Duodenal mucosa (tissue), 2 donors: ENCODE data around the gene SLC24A3.

Experiments
- H3K27ac ChIP-seq: one replicate; pipeline ENCODE4 v1.7.0; 2013; ENCODE audit warnings: low read depth, low read length
- H3K27me3 ChIP-seq, 2 donors: one replicate each; pipeline ENCODE4 v1.7.0; 2013; ENCODE audit warnings: low read length in 2 of 2, control low read depth in 1 of 2; ENCODE audit not compliant: insufficient read depth in 2 of 2, control insufficient read depth in 1 of 2
- H3K36me3 ChIP-seq, 2 donors: one replicate each; pipeline ENCODE4 v1.7.0; 2013; ENCODE audit warnings: low read length in 2 of 2, control low read depth in 1 of 2; ENCODE audit not compliant: insufficient read depth in 2 of 2, control insufficient read depth in 1 of 2
- H3K4me1 ChIP-seq, 2 donors: one replicate each; pipeline ENCODE4 v1.7.0; 2013; ENCODE audit warnings: low read length in 2 of 2, control low read depth in 1 of 2; ENCODE audit not compliant: insufficient read depth in 2 of 2, control insufficient read depth in 1 of 2
- H3K4me3 ChIP-seq, 2 donors: one replicate each; pipeline ENCODE4 v1.7.0; 2013; ENCODE audit warnings: low read length in 2 of 2, low read depth in 1 of 2
- H3K9ac ChIP-seq, 2 donors: one replicate each; pipeline ENCODE4 v1.7.0; 2013; ENCODE audit warnings: low read length in 2 of 2, low read depth in 1 of 2
- H3K9me3 ChIP-seq, 2 donors: one replicate each; pipeline ENCODE4 v1.7.0; 2013; ENCODE audit warnings: low read length in 2 of 2, control low read depth in 1 of 2; ENCODE audit not compliant: control insufficient read depth in 1 of 2

Gene SLC24A3

GRCh38 chr20:19727251-19727847, 514.9 kb downstream of the SLC24A3 start:
- Histone ChIP-seq H3K9me3 (no peaks in the 10 kb centered on the region), H3K4me1 (no peaks in the 10 kb centered on the region), H3K27ac (no peak overlapping the region), H3K27me3 (no peaks in the 10 kb centered on the region), H3K36me3 (no peaks in the 10 kb centered on the region), H3K9ac (no peak overlapping the region), H3K4me3 (no peak overlapping the region)

GRCh38 chr20:19729672-19730071, 517.2 kb downstream of the SLC24A3 start:
- Histone ChIP-seq H3K27me3 (no peaks in the 10 kb centered on the region), H3K27ac (no peak overlapping the region), H3K4me3 (no peak overlapping the region), H3K4me1 (no peaks in the 10 kb centered on the region), H3K9me3 (no peaks in the 10 kb centered on the region), H3K9ac (no peak overlapping the region), H3K36me3 (no peaks in the 10 kb centered on the region)

GRCh38 chr20:19730706-19731105, 518.3 kb downstream of the SLC24A3 start:
- no peaks in the 10 kb centered on the region for H3K27me3 ChIP-seq

GRCh38 chr20:19734811-19735210, 522.4 kb downstream of the SLC24A3 start:
- Histone ChIP-seq H3K4me1 (peaks cover 12 to 22% of the 10 kb centered on the region in 2 donors), H3K27ac (no peak overlapping the region), H3K9me3 (no peaks in the 10 kb centered on the region), H3K27me3 (no peaks in the 10 kb centered on the region), H3K9ac (no peak overlapping the region), H3K4me3 (no peak overlapping the region), H3K36me3 (no peaks in the 10 kb centered on the region)

More at GRCh38 chr20:19730706-19731105, 518.3 kb downstream of the SLC24A3 start:
- Histone ChIP-seq H3K4me3 (no peak overlapping the region), H3K4me1 (peaks cover 0 to 10% of the 10 kb centered on the region in 2 donors), H3K27ac (no peak overlapping the region), H3K9me3 (no peaks in the 10 kb centered on the region), H3K9ac (no peak overlapping the region), H3K36me3 (no peaks in the 10 kb centered on the region)

- Histone ChIP-seq H3K27me3 (no peaks in the 10 kb centered on the region), H3K27ac (no peak overlapping the region), H3K9ac (no peak overlapping the region), H3K4me3 (no peak overlapping the region), H3K36me3 (no peaks in the 10 kb centered on the region), H3K9me3 (no peaks in the 10 kb centered on the region), H3K4me1 (peaks cover 12 to 22% of the 10 kb centered on the region in 2 donors)
Observed at GRCh38 chr20:19735446-19735845, 523.0 kb downstream of the SLC24A3 start.

DNA sequence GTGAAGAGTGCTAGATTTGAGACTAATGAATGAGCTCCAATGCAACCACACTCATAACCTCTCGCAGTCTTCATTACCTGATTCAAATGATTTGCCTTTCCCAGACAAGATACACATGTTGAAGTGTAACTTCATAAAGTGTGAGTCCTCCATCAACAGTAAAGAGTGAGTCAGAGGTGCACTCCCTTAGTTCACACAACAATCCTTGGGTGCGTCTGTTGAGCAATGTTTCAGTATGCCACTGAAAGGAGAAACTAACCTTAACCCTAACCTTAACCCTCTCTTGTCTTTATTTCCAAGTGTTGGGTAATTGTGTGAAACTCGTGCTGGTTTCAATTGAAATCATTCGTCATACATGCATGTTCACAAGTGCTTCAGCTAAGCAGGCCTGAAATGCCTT, 524.6 kb downstream of the SLC24A3 start:
- Histone ChIP-seq H3K9ac (no peak overlapping the region), H3K27ac (no peak overlapping the region), H3K4me3 (no peak overlapping the region), H3K9me3 (no peaks in the 10 kb centered on the region), H3K36me3 (no peaks in the 10 kb centered on the region), H3K27me3 (no peaks in the 10 kb centered on the region), H3K4me1 (peaks cover 12 to 22% of the 10 kb centered on the region in 2 donors)

GRCh38 chr20:19738951-19739350, 526.5 kb downstream of the SLC24A3 start:
- Histone ChIP-seq H3K27me3 (no peaks in the 10 kb centered on the region), H3K36me3 (no peaks in the 10 kb centered on the region), H3K9me3 (no peaks in the 10 kb centered on the region), H3K9ac (no peak overlapping the region), H3K4me3 (no peak overlapping the region), H3K4me1 (peaks cover 12 to 22% of the 10 kb centered on the region in 2 donors), H3K27ac (no peak overlapping the region)

DNA sequence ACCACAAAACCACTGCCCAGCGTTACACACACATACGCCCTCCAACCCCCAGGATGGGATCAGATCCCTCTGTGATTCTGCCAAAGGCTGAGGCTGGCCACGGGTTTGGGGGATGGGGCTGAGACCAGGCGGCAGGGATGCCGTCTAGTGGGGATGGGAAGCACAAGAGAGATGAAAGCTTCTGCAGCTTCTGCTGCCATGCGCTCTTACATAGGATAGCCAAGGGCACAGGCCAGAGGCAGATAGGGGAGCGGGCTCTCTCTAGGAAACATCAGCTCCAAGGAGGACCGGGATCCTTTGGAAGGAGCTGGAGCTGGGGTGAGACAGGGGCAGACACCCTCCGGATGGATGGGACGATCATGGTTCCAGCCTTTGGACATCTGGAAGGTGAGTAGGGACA, 526.9 kb downstream of the SLC24A3 start:
- no peaks in the 10 kb centered on the region for H3K9me3 ChIP-seq
- no peaks in the 10 kb centered on the region for H3K27me3 ChIP-seq
- no peak overlapping the region for H3K4me3 ChIP-seq
- peaks cover 12 to 22% of the 10 kb centered on the region in 2 donors for H3K4me1 ChIP-seq
- H3K27ac ChIP-seq: no peak overlapping the region
- H3K36me3 ChIP-seq: no peaks in the 10 kb centered on the region
- no peak overlapping the region for H3K9ac ChIP-seq

DNA sequence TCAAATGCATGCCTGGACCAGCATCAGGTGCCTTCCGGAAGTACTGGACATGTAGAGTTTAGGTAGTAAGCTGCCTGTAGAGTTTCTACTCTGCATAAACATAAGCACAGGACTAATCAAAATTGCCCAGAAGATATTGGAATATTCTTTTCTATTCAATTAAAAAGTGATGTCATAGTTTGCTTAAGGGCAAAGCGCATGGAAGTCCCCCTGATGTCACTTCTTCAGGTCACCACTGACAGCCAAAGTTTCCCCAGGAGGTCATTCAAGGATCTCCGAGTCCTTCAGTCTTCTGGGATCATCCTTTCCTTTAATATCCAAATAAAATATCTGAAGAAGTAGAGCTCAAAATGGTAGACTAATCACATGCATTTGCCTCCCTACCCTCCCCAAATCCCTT, 528.1 kb downstream of the SLC24A3 start:
- Histone ChIP-seq H3K4me3 (no peak overlapping the region), H3K9ac (no peak overlapping the region), H3K27ac (no peak overlapping the region), H3K9me3 (peaks cover under 1 to 3% of the 10 kb centered on the region in 2 donors), H3K27me3 (no peaks in the 10 kb centered on the region), H3K4me1 (peaks cover 12 to 14% of the 10 kb centered on the region in 2 donors), H3K36me3 (no peaks in the 10 kb centered on the region)

DNA sequence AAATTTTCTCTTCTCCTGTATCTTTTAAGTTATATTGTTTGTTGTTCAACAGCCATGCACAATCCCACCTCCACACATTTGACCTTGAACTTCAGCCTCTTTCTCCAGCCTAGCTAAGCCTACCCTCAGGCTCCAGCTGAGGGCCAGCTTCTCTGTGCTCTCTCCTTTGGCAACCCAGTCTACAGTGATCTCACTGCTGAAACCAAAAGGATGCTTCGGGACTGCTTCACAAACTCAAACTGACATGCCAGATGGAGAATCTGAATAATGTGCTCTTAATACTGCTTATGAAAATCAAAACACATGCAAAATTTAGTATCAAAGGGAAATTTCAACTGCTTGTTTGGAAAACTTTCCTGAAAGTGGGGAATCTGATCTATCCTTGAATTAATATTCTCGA, 529.5 kb downstream of the SLC24A3 start:
- Histone ChIP-seq H3K4me1 (peaks cover 5 to 6% of the 10 kb centered on the region in 2 donors), H3K4me3 (no peak overlapping the region), H3K27me3 (no peaks in the 10 kb centered on the region), H3K36me3 (peaks cover 0 to 3% of the 10 kb centered on the region in 2 donors), H3K9me3 (peaks cover 3 to 9% of the 10 kb centered on the region in 2 donors), H3K27ac (no peak overlapping the region), H3K9ac (no peak overlapping the region)
